Panc1 (cell line): Measurements from ENCODE around the gene AP3B2.
"Not testable (repeated sequence)": the region's sequence is repeated elsewhere in the genome, so short reads cannot be mapped to it uniquely, and the experiment has no call there.

Experiments
- SIN3A ChIP-seq: IDR thresholded peaks from 2 replicates; pipeline ENCODE4 v1.6.1; 2012; ENCODE audit warnings: low read depth, mild to moderate bottlenecking, low read length, moderate library complexity, borderline replicate concordance; ENCODE audit not compliant: insufficient read depth
- TCF7L2 ChIP-seq: IDR thresholded peaks from 2 replicates; pipeline ENCODE4 v1.6.1; 2011; ENCODE audit warnings: mild to moderate bottlenecking, low read depth, low read length, inconsistent platforms
- TF ChIP-seq, protein P1 (sequence below): fragments of 450-650 bp; IDR thresholded peaks from 2 replicates; pipeline ENCODE4 v1.5.1; 2017; ENCODE audit warnings: mild to moderate bottlenecking

DNA sequence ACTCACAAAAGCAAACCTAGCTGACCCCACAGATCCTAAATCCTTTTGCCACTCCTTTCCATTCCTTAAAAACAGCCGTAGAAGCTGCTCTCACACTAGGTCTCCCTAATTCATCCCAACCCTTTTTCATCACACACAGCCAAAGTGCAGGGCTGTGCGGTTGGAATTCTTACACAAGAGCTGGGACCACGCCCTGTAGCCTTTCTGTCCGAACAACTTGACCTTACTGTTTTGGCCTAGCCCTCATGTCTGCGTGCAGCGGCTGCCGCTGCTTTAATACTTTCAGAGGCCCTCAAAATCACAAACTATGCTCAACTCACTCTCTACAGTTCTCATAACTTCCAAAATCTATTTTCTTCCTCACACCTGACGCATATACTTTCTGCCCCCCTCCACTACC, 3.8 kb downstream of the AP3B2 start:
- TF ChIP-seq, protein P1, sequence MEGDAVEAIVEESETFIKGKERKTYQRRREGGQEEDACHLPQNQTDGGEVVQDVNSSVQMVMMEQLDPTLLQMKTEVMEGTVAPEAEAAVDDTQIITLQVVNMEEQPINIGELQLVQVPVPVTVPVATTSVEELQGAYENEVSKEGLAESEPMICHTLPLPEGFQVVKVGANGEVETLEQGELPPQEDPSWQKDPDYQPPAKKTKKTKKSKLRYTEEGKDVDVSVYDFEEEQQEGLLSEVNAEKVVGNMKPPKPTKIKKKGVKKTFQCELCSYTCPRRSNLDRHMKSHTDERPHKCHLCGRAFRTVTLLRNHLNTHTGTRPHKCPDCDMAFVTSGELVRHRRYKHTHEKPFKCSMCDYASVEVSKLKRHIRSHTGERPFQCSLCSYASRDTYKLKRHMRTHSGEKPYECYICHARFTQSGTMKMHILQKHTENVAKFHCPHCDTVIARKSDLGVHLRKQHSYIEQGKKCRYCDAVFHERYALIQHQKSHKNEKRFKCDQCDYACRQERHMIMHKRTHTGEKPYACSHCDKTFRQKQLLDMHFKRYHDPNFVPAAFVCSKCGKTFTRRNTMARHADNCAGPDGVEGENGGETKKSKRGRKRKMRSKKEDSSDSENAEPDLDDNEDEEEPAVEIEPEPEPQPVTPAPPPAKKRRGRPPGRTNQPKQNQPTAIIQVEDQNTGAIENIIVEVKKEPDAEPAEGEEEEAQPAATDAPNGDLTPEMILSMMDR = not testable (repeated sequence)
- TF ChIP-seq SIN3A, TCF7L2: not testable (repeated sequence)
